SHP77 (cell line): Measurements from ENCODE around the gene PRXL2B.

Experiments
- DNase-seq, 2 experiments: peaks; one replicate each; lab custom pipeline; 2025; lab: John Stamatoyannopoulos, UW

The PRXL2B gene

DNA sequence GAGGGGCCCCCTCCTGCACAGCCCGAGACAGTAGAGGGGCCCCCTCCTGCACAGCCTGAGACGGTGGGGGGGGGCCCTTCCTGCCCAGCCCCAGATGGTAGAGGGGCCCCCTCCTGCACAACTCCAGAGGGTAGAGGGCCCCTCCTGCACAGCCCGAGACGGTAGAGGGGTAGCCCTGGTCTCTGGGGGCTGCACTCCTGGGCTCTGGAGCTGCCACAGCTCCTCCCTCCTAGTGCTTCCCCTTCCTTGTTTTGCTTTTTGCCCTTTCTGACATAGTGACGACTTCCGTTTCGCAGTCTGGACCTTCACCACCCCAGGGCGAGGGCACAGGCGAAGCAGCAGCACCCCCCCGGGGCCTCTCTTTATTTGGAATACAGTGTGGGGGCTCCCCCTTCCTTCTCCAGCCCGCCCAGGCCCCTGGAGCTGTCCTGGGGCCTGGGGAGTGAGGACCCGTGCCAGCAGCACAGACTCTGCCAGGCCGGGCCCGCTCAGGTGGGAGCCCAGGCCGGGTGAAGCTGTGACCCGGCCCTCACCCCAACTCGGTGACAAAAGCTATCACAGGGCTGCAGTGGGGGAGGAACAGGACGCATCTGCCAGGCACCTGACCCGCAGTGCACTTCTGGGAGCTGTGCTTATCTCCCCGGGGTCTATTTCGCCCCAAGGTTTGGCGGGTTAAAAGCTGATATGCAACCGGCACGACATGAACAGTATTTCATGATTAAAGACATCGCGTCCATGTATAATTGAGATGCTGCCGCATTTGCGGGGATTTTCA lies 1.1 kb upstream of the PRXL2B start:
- peak in 1 of 2 experiments; percentile 54 for DNase-seq

DNA sequence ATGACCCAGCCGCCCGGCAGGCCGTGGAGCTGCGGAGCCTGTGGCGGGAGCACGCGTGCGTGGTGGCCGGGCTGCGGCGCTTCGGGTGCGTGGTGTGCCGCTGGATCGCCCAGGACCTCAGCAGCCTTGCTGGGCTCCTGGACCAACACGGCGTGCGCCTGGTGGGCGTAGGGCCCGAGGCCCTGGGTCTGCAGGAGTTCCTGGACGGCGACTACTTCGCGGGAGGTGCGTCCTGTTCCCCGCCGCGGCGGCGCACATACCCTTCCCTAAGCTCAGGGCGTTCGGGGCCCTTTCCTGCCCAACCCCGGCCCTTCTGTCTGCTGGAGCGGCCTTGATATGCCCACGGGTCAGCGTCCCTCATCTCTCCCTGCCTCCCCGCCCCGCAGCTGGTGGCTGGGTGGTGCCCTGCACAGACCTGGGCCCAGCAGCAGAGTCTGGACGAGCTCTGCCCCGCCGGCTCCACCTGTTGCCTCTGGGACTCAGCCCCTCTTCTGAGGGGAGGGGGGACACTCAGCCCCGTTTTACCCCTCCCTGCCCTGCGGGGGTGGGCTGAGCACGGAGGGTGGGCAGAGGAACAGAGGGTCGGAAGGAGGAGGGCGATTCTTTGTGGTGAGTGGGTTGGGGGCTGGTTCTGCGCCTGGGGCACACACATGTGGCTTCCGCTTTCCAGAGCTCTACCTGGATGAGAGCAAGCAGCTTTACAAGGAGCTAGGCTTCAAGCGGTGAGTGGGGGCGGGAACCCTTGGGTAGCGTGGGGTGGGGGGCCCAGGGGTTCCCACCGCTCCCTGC lies 688 bp downstream of the PRXL2B start:
- no peak for DNase-seq

- DNase-seq = no peak
These were observed 1.4 kb downstream of the PRXL2B start for GRCh38 chr1:2587860-2588571.

GRCh38 chr1:2588661-2589430 lies 2.3 kb downstream of the PRXL2B start:
- DNase-seq = no peak

DNA sequence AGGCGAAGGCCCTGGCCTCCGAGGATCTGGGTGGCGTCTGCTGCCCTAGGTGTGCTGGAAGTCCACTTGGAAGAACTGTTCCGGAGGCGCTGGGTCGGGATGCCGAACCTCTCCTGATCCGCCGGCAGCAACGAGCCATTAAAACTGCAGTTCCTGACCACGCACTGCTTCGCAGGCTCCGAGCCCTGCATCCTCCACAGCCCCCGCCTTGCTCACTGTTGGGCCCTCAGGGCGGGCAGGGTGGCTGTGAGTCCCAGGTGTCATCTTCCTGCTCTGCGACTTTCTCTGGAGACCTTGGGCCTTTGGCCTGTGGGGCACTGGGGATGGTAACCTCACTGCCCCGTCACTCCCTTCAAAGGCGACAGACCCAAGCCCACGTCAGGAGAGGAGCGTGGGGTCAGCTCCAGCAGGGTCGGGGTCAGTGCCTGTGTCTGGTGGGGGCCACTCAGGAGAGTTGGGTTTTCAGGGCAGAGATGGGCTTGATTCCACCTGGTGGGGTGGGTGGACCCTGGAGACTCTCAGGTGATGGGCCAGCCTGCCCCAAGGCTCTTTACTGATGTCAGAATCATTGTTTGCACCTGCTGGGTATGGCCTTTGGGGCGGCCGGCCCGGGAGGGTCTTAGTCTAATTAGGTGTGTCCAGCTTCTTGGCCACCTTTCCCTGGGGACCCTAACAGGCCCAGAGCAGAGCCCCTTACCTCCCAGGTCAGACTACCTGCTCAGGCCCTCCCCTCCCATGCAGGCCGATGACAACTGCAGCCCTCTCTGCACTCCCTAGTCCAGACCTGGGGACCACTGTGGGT lies 3.1 kb downstream of the PRXL2B start:
- no peak for DNase-seq

GRCh38 chr1:2590233-2591141 lies 3.9 kb downstream of the PRXL2B start:
- DNase-seq = no peak

GRCh38 chr1:2591233-2591580 lies 4.6 kb downstream of the PRXL2B start:
- no peak for DNase-seq

GRCh38 chr1:2591581-2592261 lies 5.1 kb downstream of the PRXL2B start:
- no peak for DNase-seq

- DNase-seq = peak in 1 of 2 experiments; percentile 10
These were observed 6.1 kb downstream of the PRXL2B start for GRCh38 chr1:2592672-2593071.

DNA sequence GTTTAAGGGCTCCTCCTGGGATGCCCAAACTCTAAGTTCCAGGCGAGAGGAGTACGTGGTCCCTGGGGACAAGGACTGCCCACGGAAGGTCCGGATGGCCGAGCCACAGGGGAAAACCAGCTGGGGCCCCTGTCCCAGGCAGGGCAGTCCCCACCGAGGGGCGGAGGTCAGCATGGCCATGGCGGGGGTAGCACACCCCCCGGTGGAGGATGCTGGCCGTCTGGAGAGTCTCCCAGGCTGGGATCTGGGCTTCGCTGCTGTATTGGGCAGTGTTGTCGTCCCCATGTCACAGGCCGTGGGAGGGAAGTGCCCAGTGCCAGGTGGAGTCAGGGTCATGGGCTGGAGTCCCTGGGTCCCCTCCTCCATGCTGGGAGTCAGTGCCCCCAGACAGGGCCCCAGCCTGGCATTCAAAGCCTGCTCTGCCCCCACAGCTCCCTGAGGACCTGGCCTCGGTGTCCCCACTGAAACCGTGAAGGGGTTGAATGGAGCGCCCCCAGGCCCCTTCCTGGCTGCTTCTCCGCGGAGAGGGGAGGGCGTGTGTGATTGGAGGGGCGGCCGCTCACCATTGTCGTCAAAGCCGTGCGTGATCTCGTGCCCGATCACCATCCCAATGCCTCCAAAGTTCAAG lies 6.8 kb downstream of the PRXL2B start:
- DNase-seq = no peak

DNA sequence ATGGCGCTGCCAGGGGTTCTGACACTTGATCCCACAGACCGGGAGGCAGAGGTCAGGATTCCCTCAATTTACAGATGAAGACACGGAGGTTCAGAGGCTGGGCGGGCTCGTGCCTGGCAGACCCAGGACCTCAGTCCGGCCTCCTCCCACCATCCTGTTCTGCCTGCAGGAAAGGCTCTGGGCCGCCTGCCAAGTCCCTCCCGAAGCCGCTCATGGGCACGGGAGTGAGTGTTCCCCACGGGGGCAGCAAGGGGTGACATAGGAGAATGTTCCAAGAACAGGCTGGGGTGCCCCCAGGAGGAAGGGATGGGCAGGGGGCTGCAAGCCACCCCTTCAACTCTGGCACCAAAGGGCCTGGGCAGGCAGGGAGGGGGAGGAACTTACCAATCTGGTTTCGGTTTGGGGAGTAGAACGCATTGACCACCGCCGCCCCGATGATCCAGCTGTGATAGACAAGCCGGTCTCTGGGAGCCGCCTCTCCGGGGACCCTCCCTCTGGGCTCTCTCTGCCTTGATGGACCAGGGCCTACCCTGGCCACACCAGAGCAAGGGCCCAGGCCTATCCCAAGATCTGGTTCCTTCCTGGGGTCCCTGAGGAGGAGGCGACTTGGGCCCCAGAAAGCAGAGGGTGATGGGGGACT lies 7.5 kb downstream of the PRXL2B start:
- peak in 1 of 2 experiments; percentile 36 for DNase-seq

DNA sequence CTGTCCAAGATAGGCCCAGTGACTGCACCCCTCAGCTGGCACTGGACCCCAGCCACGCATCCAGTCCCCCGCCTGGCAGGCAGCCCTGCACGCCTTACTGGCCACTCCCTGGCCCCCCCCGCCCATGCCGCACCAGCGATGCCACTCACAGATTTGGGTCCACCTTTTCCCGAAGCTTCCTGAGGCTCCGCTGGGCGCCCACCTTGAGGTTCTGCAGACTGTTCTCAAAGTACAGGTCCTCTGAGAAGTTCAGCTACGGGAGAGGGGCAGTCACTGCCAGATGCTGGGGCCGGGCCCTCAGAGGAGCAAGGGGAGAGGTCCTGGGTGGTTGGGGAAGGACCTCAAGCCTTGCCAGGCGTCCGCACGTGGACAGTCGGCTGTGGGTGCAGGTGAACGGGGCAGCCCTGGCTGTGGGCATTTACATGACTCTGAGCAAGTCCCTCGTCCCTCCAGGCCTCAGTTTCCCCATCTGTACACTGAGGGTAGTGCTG lies 8.1 kb downstream of the PRXL2B start:
- DNase-seq = no peak

GRCh38 chr1:2595261-2595811 lies 8.8 kb downstream of the PRXL2B start:
- DNase-seq = no peak

DNA sequence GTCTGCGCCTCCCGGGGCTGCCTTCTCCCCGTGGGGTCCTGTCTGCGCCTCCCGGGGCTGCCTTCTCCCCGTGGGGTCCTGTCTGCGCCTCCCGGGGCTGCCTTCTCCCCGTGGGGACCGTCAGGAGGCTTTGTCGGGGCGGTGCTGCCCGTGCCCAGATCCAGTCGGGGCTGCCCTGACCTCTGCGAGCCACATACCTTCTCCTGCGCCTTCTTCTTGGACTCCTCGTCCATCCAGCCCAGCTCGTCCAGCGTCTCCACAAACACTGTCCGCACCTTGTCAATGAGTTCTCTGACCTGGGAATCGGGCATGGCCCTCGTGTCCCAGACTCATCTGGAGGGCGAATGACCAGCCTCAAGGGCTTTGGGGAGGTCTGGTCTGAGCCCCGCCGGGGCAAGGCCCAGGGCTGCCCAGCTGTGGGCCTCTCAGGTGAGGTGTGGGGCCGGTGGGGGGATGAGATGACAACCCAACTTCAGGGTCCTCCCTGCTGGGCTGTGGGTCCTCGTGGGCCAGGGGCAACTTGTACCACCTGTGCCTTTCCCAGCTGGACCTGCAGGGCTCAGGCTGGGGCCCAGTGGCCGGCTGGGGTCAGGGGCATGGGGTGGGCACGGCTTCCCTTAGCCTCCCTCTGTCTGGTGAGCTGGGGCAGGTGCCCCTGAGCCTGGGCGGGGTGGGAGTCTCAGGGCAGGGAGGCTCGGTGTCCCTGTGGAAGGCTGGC lies 9.4 kb downstream of the PRXL2B start:
- no peak for DNase-seq

DNA sequence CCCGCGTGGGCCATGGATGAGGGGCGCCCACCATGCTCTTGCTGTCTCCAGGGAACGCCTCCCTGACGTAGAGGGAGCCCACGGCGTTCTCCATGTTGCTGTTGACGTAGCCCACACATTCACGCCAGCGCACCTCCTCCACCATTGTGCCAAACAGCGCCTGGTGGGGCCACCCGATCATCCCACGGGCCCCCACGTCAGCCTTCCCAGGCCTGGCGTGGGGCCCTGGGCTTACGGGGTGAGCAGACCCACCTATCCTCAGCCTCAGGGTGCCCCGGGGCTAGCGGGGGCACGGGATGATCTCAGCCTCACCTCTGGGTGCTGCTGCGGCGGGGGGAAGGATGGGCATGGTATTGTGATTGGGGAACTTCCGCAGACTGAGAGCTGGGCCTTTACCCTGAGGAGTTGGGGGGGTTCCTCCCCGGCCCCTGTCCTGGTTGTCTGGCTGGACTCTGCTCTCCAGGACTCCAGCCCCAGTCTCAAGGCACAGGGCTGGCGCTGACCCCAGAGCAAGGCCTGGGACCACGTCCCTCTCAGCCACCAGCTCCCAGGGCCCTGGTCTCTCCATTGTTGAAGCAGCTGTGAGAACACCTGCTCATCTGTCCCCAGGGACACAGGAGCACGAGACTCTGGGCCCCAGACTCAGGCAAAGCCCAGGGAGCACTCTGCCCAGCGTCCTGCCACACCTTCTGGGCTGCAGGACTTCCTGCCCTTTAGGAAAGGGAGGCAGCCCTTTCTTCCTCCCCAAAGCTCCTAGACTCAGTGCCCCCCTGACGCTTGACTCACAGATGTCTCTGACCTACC lies 10.2 kb downstream of the PRXL2B start:
- DNase-seq = peak in 1 of 2 experiments; percentile 13
